Cardiac septum (tissue), 1 donor: Measurements from ENCODE around the gene INTS11. TPM values are rescaled to one million over a fixed set of nuclear protein-coding genes. Genes with fewer than 3 reads are reported as not detected.
A peak's percentile ranks its signal among the peaks of the same experiment; 100 is the strongest.

Experiments
- DNase-seq: peaks from one replicate; pipeline ENCODE4 v3.0.0-alpha.2; 2020; ENCODE audit warnings: low spot score
- intact Hi-C: fragments of 100-400 bp; cut with DNase I; formaldehyde crosslinking; loops from one replicate; pipeline ENCODE4 v1.14.0; 2022
- total RNA-seq: library from RNA; stranded (reverse); fragmentation: NEBNext Ultra II Directional; extraction: Animal tissue kit (Norgen Biotek cat#: 25700); gene quantifications from one replicate; pipeline ENCODE4 v1.2.1, GENCODE V29; 2021
- donor health status: DM: no; HTN: no; CAD: no.

INTS11 gene
- total RNA-seq, 1 donor from 2014 or later = 73.8 TPM

DNA sequence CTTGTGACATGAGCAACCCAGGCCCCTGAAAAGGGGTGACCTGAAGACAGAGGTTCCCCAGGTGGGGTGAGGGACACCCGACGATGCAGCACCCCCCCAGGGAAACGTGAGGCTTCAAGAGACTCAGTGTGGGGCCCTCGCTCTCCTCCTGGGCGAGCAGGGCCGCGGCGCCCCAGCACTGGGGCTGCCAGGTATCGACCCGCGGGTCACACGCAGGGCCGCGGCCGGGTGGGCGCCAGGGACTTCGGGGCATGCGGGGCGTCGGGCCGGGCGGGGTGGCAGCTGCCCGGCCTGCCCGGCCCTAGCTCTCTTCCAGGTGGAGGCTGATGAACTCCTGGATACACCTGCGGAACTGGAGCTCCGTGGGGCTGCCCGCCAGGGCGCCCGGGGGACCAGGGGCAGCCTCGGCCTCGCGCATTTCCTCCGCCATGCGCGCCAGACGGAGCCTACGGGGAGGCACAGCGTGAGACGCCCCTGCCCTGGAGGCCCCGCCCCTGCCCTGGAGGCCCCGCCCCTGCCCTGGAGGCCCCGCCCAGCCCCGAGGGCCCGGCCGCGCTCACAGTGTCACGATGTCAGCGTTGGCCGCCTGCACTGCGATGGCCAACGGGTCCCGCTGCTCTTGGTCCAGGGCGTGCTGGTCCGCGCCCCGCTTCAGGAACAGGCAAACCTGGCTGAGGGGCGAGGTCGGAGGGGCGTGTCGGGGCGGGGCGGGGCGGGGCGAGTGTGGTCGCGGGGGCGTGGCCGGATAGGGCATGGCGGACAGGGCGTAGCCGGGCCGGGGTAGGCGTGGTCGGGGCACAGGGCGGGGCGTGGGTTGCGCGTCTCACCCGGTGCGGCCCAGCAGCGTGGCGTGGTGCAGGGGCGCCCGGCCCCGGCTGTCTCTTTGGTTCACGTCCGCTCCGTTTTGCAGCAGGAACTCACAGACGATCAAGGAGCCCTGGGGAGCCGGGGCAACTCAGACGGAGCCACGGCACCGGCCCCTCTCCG is 30.9 kb downstream of the INTS11 start:
- no peak for DNase-seq
- intact Hi-C loops = no loop called here

DNA sequence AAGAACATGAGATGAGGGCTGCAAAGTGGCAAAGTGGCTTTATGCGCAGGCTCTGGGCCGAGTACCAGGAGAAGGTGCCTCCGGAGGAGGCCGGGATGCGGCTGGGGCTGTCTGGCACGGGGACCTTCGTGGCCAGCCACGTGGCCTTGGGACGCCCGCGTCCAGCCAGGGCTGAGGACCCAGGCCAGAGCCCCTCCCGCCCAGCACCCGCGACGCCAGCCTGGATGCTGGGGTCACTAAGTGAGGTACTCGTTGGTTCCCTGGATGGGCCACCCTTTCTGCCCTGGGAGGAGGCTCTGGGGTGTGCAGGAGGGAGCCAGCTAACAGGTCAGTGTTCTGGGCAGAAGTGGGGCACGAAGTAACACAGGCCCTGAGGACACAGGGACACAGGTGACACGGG is 31.6 kb downstream of the INTS11 start:
- no peak for DNase-seq
- intact Hi-C loops = loop anchor here (1.0 kb wide), 1 partner anchor 171 kb away; no protein-coding TSS in a partner anchor

GRCh38 chr1:1292442-1292779 is 32.0 kb downstream of the INTS11 start:
- no peak for DNase-seq
- intact Hi-C loops = loop anchor here (1.0 kb wide), 1 partner anchor 170 kb away; no protein-coding TSS in a partner anchor

GRCh38 chr1:1291548-1292441 is 32.7 kb downstream of the INTS11 start:
- intact Hi-C loops = loop anchor here (1.0 kb wide), 1 partner anchor 169 kb away; no protein-coding TSS in a partner anchor
- DNase-seq = no peak

DNA sequence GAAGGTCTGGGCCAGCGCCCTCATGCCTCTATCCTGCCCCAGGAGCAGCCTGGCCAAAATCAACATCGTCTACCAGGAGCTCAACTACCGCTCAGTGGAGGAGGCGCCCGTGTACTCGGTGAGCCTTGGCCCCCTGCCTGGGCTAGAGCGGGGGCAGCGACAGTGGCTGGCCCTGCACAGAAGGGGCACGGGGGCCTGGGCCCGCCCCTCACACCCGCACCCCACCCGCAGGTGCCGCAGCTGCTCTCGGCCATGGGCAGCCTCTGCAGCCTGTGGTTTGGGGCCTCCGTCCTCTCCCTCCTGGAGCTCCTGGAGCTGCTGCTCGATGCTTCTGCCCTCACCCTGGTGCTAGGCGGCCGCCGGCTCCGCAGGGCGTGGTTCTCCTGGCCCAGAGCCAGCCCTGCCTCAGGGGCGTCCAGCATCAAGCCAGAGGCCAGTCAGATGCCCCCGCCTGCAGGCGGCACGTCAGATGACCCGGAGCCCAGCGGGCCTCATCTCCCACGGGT is 33.4 kb downstream of the INTS11 start:
- DNase-seq = no peak
- intact Hi-C loops = no loop called here

GRCh38 chr1:1290238-1290731 is 34.2 kb downstream of the INTS11 start:
- intact Hi-C loops = no loop called here

DNA sequence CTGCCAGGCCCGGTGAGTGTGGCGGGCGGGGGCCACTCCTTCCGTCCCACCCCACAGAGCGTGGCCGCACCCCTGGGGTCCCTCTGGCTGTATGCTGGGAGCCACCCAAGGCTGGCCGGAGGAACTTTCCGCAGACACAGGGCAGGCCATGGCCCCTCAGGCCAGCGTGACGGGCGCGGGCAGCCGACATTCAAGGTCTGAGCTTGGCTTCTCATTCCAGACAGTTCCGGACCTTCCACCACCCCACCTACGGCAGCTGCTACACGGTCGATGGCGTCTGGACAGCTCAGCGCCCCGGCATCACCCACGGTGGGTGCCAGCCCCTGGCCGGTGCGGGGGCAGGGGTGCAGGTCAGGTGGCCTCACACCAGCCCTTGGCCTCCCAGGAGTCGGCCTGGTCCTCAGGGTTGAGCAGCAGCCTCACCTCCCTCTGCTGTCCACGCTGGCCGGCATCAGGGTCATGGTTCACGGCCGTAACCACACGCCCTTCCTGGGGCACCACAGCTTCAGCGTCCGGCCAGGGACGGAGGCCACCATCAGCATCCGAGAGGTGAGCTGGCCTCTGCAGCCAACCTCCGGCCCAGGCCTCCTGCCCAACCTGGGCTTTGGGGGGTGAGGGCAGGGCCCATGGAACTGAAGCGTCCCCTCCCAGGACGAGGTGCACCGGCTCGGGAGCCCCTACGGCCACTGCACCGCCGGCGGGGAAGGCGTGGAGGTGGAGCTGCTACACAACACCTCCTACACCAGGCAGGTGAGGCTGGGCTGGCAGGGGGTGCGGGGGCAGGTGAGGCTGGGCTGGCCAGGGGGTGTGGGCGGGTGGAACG is 37.0 kb downstream of the INTS11 start:
- intact Hi-C loops = no loop called here
- DNase-seq = no peak

More at GRCh38 chr1:1290238-1290731, 34.2 kb downstream of the INTS11 start:
- no peak for DNase-seq

- intact Hi-C loops = no loop called here
- DNase-seq = no peak
Observed at GRCh38 chr1:1286313-1287261, 37.9 kb downstream of the INTS11 start.

GRCh38 chr1:1285611-1286311 is 38.7 kb downstream of the INTS11 start:
- no peak for DNase-seq
- intact Hi-C loops = no loop called here

- intact Hi-C loops = no loop called here
- no peak for DNase-seq
Observed at GRCh38 chr1:1285102-1285571, 39.3 kb downstream of the INTS11 start.

- no peak for DNase-seq
Observed at GRCh38 chr1:1284221-1285101, 40.0 kb downstream of the INTS11 start.

DNA sequence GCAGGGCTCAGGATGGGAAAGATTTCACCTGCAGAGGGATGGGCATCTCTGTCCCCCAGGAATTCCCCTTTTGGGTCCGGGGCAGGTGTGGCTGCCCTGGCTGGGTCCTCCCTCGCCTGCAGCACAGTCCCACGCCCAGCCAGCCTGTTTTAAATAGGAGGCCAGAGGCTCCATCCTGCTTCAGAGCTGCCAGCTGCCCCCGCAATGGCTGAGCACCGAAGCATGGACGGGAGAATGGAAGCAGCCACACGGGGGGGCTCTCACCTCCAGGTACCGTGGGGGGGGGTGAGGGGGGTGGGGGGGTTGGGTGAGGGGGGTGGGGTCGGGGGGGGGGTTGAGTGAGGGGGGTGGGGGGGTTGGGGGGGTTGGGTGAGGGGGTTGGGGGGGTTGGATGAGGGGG is 40.6 kb downstream of the INTS11 start:
- no peak for DNase-seq
- intact Hi-C loops = no loop called here

More at GRCh38 chr1:1284221-1285101, 40.0 kb downstream of the INTS11 start:
- intact Hi-C loops = no loop called here

- intact Hi-C loops = no loop called here
- no peak for DNase-seq
Observed at GRCh38 chr1:1282998-1283397, 41.5 kb downstream of the INTS11 start.

- intact Hi-C loops = no loop called here
- peak; percentile 86 for DNase-seq
Observed at GRCh38 chr1:1281533-1282321, 42.7 kb downstream of the INTS11 start.

DNA sequence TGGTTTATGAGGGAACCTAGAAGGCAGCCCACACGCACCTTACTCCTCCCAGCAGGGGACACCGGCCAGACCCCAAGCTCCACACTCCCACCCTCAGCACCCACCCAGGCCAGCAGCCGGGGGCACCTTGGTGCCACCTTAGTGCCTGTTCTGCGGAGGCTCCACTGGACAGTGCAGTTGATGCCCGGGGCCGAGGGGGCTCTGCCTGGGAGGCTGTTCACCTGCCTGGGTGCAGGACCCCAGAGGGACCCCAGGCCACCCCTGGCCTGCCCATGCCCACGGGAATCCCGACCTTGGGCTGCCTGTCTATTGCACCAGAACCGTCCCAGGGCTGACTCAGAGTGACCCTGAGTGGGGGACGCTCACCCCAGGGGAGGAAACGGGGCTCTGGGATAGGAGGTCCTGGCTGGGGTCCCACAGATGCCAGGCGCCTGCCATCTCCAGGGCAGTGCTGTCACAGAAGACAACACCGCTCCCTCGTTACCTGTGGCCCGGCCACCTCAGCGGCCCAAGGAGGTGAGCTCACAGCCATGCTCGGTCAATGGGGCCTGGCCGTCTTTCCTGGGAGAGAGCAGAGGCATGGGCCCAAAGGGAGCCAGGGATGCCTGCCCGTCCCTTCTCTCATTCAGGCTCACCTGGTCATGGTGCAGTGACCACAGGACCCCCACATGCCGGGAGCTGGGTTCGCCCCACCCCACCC is 43.5 kb downstream of the INTS11 start:
- intact Hi-C loops = no loop called here
- no peak for DNase-seq
